ENCODE results near the gene TRIM33. TPM values are rescaled to one million over a fixed set of nuclear protein-coding genes. Genes with fewer than 3 reads are reported as not detected.
A peak's percentile ranks its signal among the peaks of the same experiment; 100 is the strongest.

The TRIM33 gene
- polyA plus RNA-seq, 1 donor (not counting 4 experiments of a cell fraction or from before 2014, with no cell fraction given), result 26.4 TPM

GRCh38 chr1:114470681-114471080 lies 40.3 kb downstream of the TRIM33 start:
- Histone ChIP-seq H3K4me3 (ENCODE audit: control insufficient read depth in 2 of 3, extremely low read depth in 1 of 3, insufficient read depth in 2 of 3, low read depth in 1 of 3, low read length in 3 of 3) (no peak overlapping the region), H3K36me3 (ENCODE audit: control insufficient read depth in 2 of 2, extremely low read depth in 1 of 2, insufficient read depth in 2 of 2, low read length in 2 of 2) (no peaks in the 10 kb centered on the region), H3K4me1 (ENCODE audit: control insufficient read depth, extremely low read depth, insufficient read depth, low read length) (peaks cover 16% of the 10 kb centered on the region), H2AFZ (ENCODE audit: control insufficient read depth, low read length) (no peak overlapping the region), H3K27ac (ENCODE audit: control insufficient read depth, insufficient read depth, low read length) (no peak overlapping the region), H3K9ac (ENCODE audit: control insufficient read depth, extremely low read depth, insufficient read depth, low read length) (no peak overlapping the region), H3K4me2 (ENCODE audit: control insufficient read depth, extremely low read depth, insufficient read depth, low read depth, low read length) (no peak overlapping the region), H3K79me2 (ENCODE audit: control insufficient read depth, insufficient read depth, low read length) (peaks cover 83% of the 10 kb centered on the region), H3K27me3 (ENCODE audit: control insufficient read depth, extremely low read depth, insufficient read depth, low read length) (no peaks in the 10 kb centered on the region), H3K9me3 (ENCODE audit: control insufficient read depth, low read depth, low read length) (peaks cover 5% of the 10 kb centered on the region), H4K20me1 (ENCODE audit: control insufficient read depth, extremely low read depth, insufficient read depth, low read length) (peaks cover 11% of the 10 kb centered on the region), H3K9me1 (ENCODE audit: control insufficient read depth, extremely low read depth, insufficient read depth, low read length) (no peaks in the 10 kb centered on the region)
- dilution Hi-C loops (cut with MboI; ENCODE audit: extremely low pct_ligation_motif_present, low sequenced_read_pairs), result no loop called here
- FAIRE-seq, result no peak
- TF ChIP-seq CTCF (optimal IDR thresholded peaks at IDR 0.05 in 1 of 3, IDR thresholded peaks at IDR 0.05 in 1 of 3, conservative IDR thresholded peaks at IDR 0.05 in 1 of 3; ENCODE audit: extremely low read depth in 1 of 3, insufficient read depth in 2 of 3, low read length in 3 of 3) (no peak), EZH2 (IDR thresholded peaks at IDR 0.05; ENCODE audit: low read length) (no peak)
- DNase-seq (ENCODE audit: low read depth, low spot score), result no peak

GRCh38 chr1:114468710-114469468 lies 42.1 kb downstream of the TRIM33 start:
- DNase-seq (ENCODE audit: low read depth, low spot score), result peak; percentile 32
- peak overlapping the region; percentile 15 for H3K4me2 ChIP-seq (ENCODE audit: control insufficient read depth, extremely low read depth, insufficient read depth, low read depth, low read length)

More at GRCh38 chr1:114468710-114469468, 42.1 kb downstream of the TRIM33 start:
- Histone ChIP-seq H3K4me3 (ENCODE audit: control insufficient read depth in 2 of 3, extremely low read depth in 1 of 3, insufficient read depth in 2 of 3, low read depth in 1 of 3, low read length in 3 of 3) (no peak overlapping the region), H3K27me3 (ENCODE audit: control insufficient read depth, extremely low read depth, insufficient read depth, low read length) (no peaks in the 10 kb centered on the region), H3K36me3 (ENCODE audit: control insufficient read depth in 2 of 2, extremely low read depth in 1 of 2, insufficient read depth in 2 of 2, low read length in 2 of 2) (no peaks in the 10 kb centered on the region), H4K20me1 (ENCODE audit: control insufficient read depth, extremely low read depth, insufficient read depth, low read length) (peaks cover 11% of the 10 kb centered on the region), H3K27ac (ENCODE audit: control insufficient read depth, insufficient read depth, low read length) (peak overlapping the region; percentile 35), H3K9me3 (ENCODE audit: control insufficient read depth, low read depth, low read length) (peaks cover 3% of the 10 kb centered on the region), H3K9me1 (ENCODE audit: control insufficient read depth, extremely low read depth, insufficient read depth, low read length) (no peaks in the 10 kb centered on the region), H3K9ac (ENCODE audit: control insufficient read depth, extremely low read depth, insufficient read depth, low read length) (no peak overlapping the region), H2AFZ (ENCODE audit: control insufficient read depth, low read length) (no peak overlapping the region), H3K4me1 (ENCODE audit: control insufficient read depth, extremely low read depth, insufficient read depth, low read length) (peaks cover 16% of the 10 kb centered on the region), H3K79me2 (ENCODE audit: control insufficient read depth, insufficient read depth, low read length) (peaks cover 80% of the 10 kb centered on the region)
- TF ChIP-seq EZH2 (IDR thresholded peaks at IDR 0.05; ENCODE audit: low read length), result no peak
- TF ChIP-seq CTCF (optimal IDR thresholded peaks at IDR 0.05 in 1 of 3, IDR thresholded peaks at IDR 0.05 in 1 of 3, conservative IDR thresholded peaks at IDR 0.05 in 1 of 3; ENCODE audit: extremely low read depth in 1 of 3, insufficient read depth in 2 of 3, low read length in 3 of 3), result no peak
- FAIRE-seq, result peak; percentile 78
- dilution Hi-C loops (cut with MboI; ENCODE audit: extremely low pct_ligation_motif_present, low sequenced_read_pairs), result no loop called here
